DOHH2 (cell line): ENCODE results near the gene PLXND1.
"Not testable (repeated sequence)": the region's sequence is repeated elsewhere in the genome, so short reads cannot be mapped to it uniquely, and the experiment has no call there.

Source experiments
- H3F3A ChIP-seq: fragments of 200-600 bp; sonication (generic), shearing (Covaris generic); 2 replicates; pipeline ENCODE4 v1.6.0; 2016; ENCODE audit warnings: antibody characterized with exemption, mild to moderate bottlenecking; ENCODE audit not compliant: control insufficient read depth, insufficient read depth
- H3K27ac ChIP-seq: fragments of 200-600 bp; sonication (generic); 2 replicates; pipeline ENCODE4 v1.5.1; 2014; ENCODE audit warnings: low read depth, mild to moderate bottlenecking, low read length, moderate library complexity
- H3K27me3 ChIP-seq: fragments of 200-600 bp; sonication (generic); 2 replicates; pipeline ENCODE4 v1.6.1; 2014; ENCODE audit warnings: mild to moderate bottlenecking, low read length, mixed read lengths; ENCODE audit not compliant: control insufficient read depth
- H3K36me3 ChIP-seq: fragments of 200-600 bp; sonication (generic); 2 replicates; pipeline ENCODE4 v1.6.1; 2014; ENCODE audit warnings: mild to moderate bottlenecking, low read length, moderate library complexity, mixed read lengths; ENCODE audit not compliant: control insufficient read depth
- H3K4me1 ChIP-seq: fragments of 200-600 bp; sonication (generic); 2 replicates; pipeline ENCODE4 v1.6.1; 2014; ENCODE audit warnings: mild to moderate bottlenecking, low read length, mixed read lengths; ENCODE audit not compliant: control insufficient read depth
- H3K4me2 ChIP-seq: fragments of 200-600 bp; sonication (generic); 2 replicates; pipeline ENCODE4 v1.6.0; 2014; ENCODE audit warnings: mild to moderate bottlenecking, low read length, moderate library complexity
- H3K4me3 ChIP-seq: fragments of 200-600 bp; sonication (generic); 2 replicates; pipeline ENCODE4 v1.5.1; 2014; ENCODE audit warnings: mild to moderate bottlenecking, low read length, mixed read lengths
- H3K79me2 ChIP-seq: fragments of 200-600 bp; sonication (generic); 2 replicates; pipeline ENCODE4 v1.6.1; 2014; ENCODE audit warnings: mild to moderate bottlenecking, low read length, mixed read lengths; ENCODE audit not compliant: control insufficient read depth
- H3K9me2 ChIP-seq: fragments of 200-600 bp; sonication (generic); replicated peaks from 2 replicates; pipeline ENCODE4 v1.6.1; 2014; ENCODE audit warnings: mild to moderate bottlenecking, low read length, mixed read lengths; ENCODE audit not compliant: control insufficient read depth
- H3K9me3 ChIP-seq: fragments of 200-600 bp; sonication (generic); 2 replicates; pipeline ENCODE4 v1.6.1; 2014; ENCODE audit warnings: antibody characterized with exemption, low read length, mixed read lengths; ENCODE audit not compliant: control insufficient read depth, insufficient read depth
- H4K20me1 ChIP-seq: fragments of 200-600 bp; sonication (generic); 2 replicates; pipeline ENCODE4 v1.6.0; 2014; ENCODE audit warnings: low read depth, mild to moderate bottlenecking, antibody characterized with exemption, low read length, moderate library complexity; ENCODE audit not compliant: control insufficient read depth, insufficient read depth
- CTCF ChIP-seq: fragments of 200-600 bp; sonication (generic); IDR thresholded peaks from one replicate; pipeline ENCODE4 v1.5.1; 2014; ENCODE audit warnings: antibody characterized with exemption, mild to moderate bottlenecking, low read depth, low read length; ENCODE audit not compliant: poor library complexity, severe bottlenecking
- EZH2phosphoT487 ChIP-seq: fragments of 200-600 bp; sonication (generic); IDR thresholded peaks from 2 replicates; pipeline ENCODE4 v1.6.1; 2017; ENCODE audit warnings: borderline replicate concordance, mild to moderate bottlenecking, antibody characterized with exemption, low read length, moderate library complexity, mixed read lengths

The PLXND1 gene

GRCh38 chr3:129518038-129518561, 88.4 kb downstream of the PLXND1 start:
- no peak for TF ChIP-seq CTCF
- no peak for TF ChIP-seq EZH2phosphoT487
- Histone ChIP-seq H3F3A (no peaks in the 10 kb centered on the region), H3K4me2 (no peak overlapping the region)

GRCh38 chr3:129517516-129517915, 89.0 kb downstream of the PLXND1 start:
- no peaks in the 10 kb centered on the region for H3K9me2 ChIP-seq
- TF ChIP-seq EZH2phosphoT487, result no peak
- TF ChIP-seq CTCF, result no peak
- no peak overlapping the region for H3K27ac ChIP-seq
- no peaks in the 10 kb centered on the region for H3F3A ChIP-seq
- no peaks in the 10 kb centered on the region for H3K4me1 ChIP-seq
- no peak overlapping the region for H3K4me3 ChIP-seq
- no peaks in the 10 kb centered on the region for H3K36me3 ChIP-seq
- no peak overlapping the region for H3K4me2 ChIP-seq
- H3K27me3 ChIP-seq, result no peaks in the 10 kb centered on the region
- no peaks in the 10 kb centered on the region for H3K9me3 ChIP-seq
- no peaks in the 10 kb centered on the region for H3K79me2 ChIP-seq
- no peaks in the 10 kb centered on the region for H4K20me1 ChIP-seq

More at GRCh38 chr3:129518038-129518561, 88.4 kb downstream of the PLXND1 start:
- Histone ChIP-seq H3K36me3 (no peaks in the 10 kb centered on the region), H3K79me2 (no peaks in the 10 kb centered on the region), H3K4me1 (no peaks in the 10 kb centered on the region), H4K20me1 (no peaks in the 10 kb centered on the region), H3K9me2 (no peaks in the 10 kb centered on the region), H3K27ac (no peak overlapping the region), H3K27me3 (no peaks in the 10 kb centered on the region), H3K4me3 (no peak overlapping the region), H3K9me3 (no peaks in the 10 kb centered on the region)

DNA sequence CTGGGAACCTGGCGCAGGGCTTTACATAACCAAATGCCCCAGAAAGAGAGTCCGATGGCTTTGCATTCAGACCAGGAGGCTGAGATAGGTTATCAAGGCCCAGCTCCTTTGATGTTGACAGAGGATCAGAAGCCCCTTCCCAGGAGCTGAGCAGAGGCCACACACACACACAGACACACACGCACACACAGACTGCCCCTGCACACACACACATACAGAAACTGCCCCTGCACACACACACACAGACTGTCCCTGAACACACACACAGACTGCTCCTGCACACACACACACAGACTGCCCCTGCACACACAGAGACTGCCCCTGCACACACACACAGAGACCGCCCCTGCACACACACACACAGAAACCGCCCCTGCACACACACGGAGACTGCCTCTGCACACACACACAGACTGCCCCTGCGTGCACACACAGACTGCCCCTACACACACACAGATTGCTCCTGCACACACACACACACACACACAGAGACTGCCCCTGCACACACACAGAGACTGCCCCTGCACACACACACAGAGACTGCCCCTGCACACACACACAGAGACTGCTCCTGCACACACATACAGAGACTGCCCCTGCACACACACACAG, 90.5 kb downstream of the PLXND1 start:
- H3K27ac ChIP-seq, H3K79me2 ChIP-seq, H3K36me3 ChIP-seq, H3K9me3 ChIP-seq, H4K20me1 ChIP-seq, H3K4me1 ChIP-seq, H3K9me2 ChIP-seq, H3K27me3 ChIP-seq, H3K4me3 ChIP-seq, H3K4me2 ChIP-seq, H3F3A ChIP-seq: not testable (repeated sequence)

DNA sequence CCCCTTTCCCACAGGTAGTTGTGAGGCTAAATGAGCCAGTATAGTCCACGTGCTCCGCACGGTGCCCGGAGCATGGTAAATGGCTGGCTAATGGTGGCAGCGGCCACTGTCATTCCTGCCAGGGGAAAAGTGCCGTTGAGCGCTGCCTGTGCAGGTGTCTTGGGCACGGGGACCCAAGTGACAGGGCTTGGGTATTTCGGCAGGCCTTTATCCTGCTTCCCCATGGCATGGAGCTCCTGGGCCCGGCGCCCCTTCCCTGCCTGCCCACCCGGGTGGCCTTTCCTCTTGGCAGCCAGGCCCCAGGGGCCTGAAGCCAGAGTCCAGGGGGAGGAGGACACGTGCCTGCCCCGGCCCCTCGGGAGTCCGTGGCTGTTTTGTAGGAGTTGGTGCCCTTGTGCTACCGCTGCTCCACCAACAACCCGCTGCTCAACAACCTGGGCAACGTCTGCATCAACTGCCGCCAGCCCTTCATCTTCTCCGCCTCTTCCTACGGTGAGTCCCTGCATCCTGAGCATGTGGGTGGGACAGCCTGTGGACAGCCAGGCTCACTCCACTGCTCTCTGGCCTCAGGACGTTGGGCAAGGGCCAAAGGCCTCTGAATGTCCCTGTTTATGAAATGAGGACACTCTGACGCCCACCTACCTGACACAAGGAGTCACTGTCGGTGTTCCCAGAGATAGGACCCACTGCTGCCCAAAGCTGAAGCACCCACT, 91.2 kb downstream of the PLXND1 start:
- H4K20me1 ChIP-seq, H3F3A ChIP-seq, H3K27ac ChIP-seq, H3K4me2 ChIP-seq, H3K36me3 ChIP-seq, H3K4me1 ChIP-seq, H3K4me3 ChIP-seq, H3K79me2 ChIP-seq, H3K9me3 ChIP-seq, H3K9me2 ChIP-seq, H3K27me3 ChIP-seq: not testable (repeated sequence)
